ENCODE data around the gene GBP3. TPM values are rescaled to one million over a fixed set of nuclear protein-coding genes. Genes with fewer than 3 reads are reported as not detected.
A peak's percentile ranks its signal among the peaks of the same experiment; 100 is the strongest.

GBP3 gene
- total RNA-seq, 4 donors from 2014 or later = 5.5 to 15.7 (median 9.7) TPM

DNA sequence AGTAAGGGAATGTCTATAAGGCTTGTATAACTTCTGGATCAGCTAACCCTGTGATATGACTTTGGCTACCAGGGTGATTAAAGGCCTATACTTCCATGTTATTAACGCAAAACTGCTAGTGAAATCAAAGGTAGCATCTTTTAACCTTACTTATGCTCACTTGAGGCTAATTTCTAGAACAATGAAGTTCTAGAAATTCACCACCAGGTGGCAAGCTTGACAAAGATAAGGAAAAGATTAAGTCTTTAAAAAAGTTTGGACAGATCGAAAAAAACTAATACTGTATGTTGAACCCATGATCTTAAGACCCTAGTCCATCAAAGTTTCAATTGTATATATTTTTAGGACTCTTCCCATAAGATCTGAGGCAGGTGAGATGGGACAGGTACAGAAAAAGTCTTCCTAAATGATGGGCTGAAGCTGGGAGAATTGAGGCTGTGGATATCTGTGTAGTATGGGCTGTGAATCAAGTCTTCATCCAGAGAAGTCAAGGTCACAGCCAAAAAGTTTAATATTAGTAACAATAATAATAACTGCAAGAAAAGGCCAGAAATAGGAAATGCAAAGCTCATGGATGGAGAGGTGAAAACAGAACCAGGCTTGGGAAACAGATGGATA lies 49.0 kb downstream of the GBP3 start:
- Histone ChIP-seq H3K4me3 (no peak overlapping the region), H3K36me3 (peaks cover 1% of the 10 kb centered on the region), H3K4me1 (peaks cover 3% of the 10 kb centered on the region), H3K27ac (no peak overlapping the region), H3K27me3 (no peaks in the 10 kb centered on the region), H3K9me3 (no peaks in the 10 kb centered on the region)
- DNase-seq (ENCODE audit: low spot score in 2 of 2) = no peak
- TF ChIP-seq POLR2AphosphoS5 (IDR thresholded peaks at IDR 0.05) = no peak
- TF ChIP-seq, protein P1, sequence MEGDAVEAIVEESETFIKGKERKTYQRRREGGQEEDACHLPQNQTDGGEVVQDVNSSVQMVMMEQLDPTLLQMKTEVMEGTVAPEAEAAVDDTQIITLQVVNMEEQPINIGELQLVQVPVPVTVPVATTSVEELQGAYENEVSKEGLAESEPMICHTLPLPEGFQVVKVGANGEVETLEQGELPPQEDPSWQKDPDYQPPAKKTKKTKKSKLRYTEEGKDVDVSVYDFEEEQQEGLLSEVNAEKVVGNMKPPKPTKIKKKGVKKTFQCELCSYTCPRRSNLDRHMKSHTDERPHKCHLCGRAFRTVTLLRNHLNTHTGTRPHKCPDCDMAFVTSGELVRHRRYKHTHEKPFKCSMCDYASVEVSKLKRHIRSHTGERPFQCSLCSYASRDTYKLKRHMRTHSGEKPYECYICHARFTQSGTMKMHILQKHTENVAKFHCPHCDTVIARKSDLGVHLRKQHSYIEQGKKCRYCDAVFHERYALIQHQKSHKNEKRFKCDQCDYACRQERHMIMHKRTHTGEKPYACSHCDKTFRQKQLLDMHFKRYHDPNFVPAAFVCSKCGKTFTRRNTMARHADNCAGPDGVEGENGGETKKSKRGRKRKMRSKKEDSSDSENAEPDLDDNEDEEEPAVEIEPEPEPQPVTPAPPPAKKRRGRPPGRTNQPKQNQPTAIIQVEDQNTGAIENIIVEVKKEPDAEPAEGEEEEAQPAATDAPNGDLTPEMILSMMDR (IDR thresholded peaks at IDR 0.05) = peak in 1 of 2 donors; percentile 46
- 27% methylated on average over 2 of the region's 2 CpGs for WGBS

DNA sequence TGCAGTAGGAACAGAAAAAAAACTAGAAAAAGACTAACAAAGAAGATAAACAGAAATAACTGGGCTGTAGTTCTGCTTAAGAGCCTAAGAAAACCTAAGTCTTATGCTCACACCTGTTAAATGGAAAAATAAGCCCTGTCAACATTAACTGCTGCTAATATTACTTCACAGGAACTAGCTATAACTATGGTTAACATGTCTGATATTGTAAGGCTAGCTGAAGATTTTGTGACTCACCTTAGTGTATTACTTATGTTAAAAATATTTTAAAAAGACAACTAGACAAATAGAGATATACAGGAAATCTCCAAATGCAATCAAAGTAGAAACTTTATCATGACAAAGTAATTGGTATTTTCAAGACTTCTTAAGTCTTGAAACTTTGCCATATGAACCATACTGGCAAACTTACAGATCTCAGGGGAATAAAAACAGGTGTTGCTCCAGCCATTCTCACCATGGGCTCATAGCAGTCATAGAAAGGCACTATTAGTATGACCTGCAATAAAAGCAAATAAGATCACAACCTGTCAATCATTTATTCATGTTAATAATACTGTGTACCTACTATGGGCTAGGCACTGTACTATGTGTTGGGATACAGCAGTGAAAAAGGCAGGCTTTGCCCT lies 60.9 kb downstream of the GBP3 start:
- TF ChIP-seq, protein P1 (IDR thresholded peaks at IDR 0.05) = no peak
- TF ChIP-seq POLR2A (IDR thresholded peaks at IDR 0.05) (no peak), EP300 (IDR thresholded peaks at IDR 0.05) (no peak)
- Histone ChIP-seq H3K4me3 (no peak overlapping the region), H3K36me3 (peaks cover 75% of the 10 kb centered on the region), H3K9me3 (no peaks in the 10 kb centered on the region), H3K27ac (no peak overlapping the region), H3K27me3 (no peaks in the 10 kb centered on the region), H3K4me1 (no peaks in the 10 kb centered on the region)
- DNase-seq (ENCODE audit: low spot score in 2 of 2) = no peak

DNA sequence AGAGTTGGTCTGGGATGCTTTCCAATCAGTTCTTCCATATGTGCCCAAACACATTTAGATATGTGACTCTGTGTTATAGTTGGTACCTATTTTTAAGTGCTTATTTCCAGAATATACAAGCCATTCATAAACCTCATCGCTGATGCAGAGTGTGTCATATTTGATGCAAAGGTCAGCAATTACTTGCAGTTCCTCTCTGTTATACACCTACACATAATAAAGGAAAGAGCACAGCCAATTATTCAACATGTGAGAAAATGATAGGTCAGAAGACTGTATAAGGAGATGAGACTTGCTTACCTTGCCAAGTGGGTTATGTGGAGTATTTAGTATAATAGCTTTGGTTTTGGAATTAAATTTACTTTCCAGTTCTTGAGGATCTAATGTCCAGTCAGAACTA lies 61.6 kb downstream of the GBP3 start:
- Histone ChIP-seq H3K4me1 (no peaks in the 10 kb centered on the region), H3K4me3 (no peak overlapping the region), H3K27ac (no peak overlapping the region), H3K9me3 (no peaks in the 10 kb centered on the region), H3K27me3 (no peaks in the 10 kb centered on the region), H3K36me3 (peaks cover 77% of the 10 kb centered on the region)
- TF ChIP-seq EP300 (IDR thresholded peaks at IDR 0.05) = no peak
- WGBS = 56% methylated on average over 1 of the region's 1 CpG
- no peak for DNase-seq (ENCODE audit: low spot score in 2 of 2)

Other genes starting within 250 kb of the GBP3 start
- 10 to 100 TPM; 31.3 to 39.5 (median 35.5) TPM for gene GTF2B, start 131.3 kb downstream of the GBP3 start, total RNA-seq
- gene KYAT3, start 30.2 kb downstream of the GBP3 start, total RNA-seq = 10 to 100 TPM; 21.1 to 41.9 (median 26.7) TPM
- 10 to 100 TPM; 18.0 to 23.9 (median 19.6) TPM for gene RBMXL1, start 30.2 kb downstream of the GBP3 start, total RNA-seq
- gene GBP1, start 42.3 kb upstream of the GBP3 start, total RNA-seq = 10 to 100 TPM in 3 of 4 donors, 1 to 10 TPM in 1; 8.9 to 14.3 (median 11.5) TPM
- 10 to 100 TPM; 62.2 to 87.3 (median 72.5) TPM for gene GBP2, start 103.2 kb upstream of the GBP3 start, total RNA-seq
- not detected for gene GBP7, start 153.1 kb upstream of the GBP3 start, total RNA-seq
- gene GBP4, start 176.1 kb upstream of the GBP3 start, total RNA-seq = 1 to 10 TPM; 1.2 to 6.4 (median 1.6) TPM
- under 1 TPM in 3 of 4 donors, not detected in 1; 0.21 to 0.38 (median 0.32) TPM for gene GBP5, start 250.0 kb upstream of the GBP3 start, total RNA-seq